WTC11 (cell line): ENCODE measurements around the gene TLE2. TPM values are rescaled to one million over a fixed set of nuclear protein-coding genes. Genes with fewer than 3 reads are reported as not detected.

ENCODE experiments used
- ATAC-seq: fragments of 200-7000 bp; cut with Tn5 transposase; 2 replicates; pipeline ENCODE4 v1.10.0; 2021; ENCODE audit warnings: mild to moderate bottlenecking, moderate library complexity
- Bru-seq: library from RNA; stranded (reverse); fragments of 400-500 nt; gene quantifications from one replicate; lab custom pipeline; 2021; lab: Mats Ljungman, UMichigan
- CTCF ChIA-PET: fragments of 300-600 bp; sonication (Branson Sonifier 250); formaldehyde crosslinking; loops from one replicate; lab custom pipeline; 2021; ENCODE audit warnings: antibody characterized with exemption; lab: Charles Lee
- POLR2A ChIA-PET: fragments of 350-600 bp; sonication (Branson Sonifier 250); formaldehyde crosslinking; loops from one replicate; lab custom pipeline; 2021; ENCODE audit warnings: antibody characterized with exemption; lab: Charles Lee
- DNase-seq: peaks from one replicate; pipeline ENCODE4 v3.0.0; 2021; ENCODE audit warnings: low spot score
- H3K27ac Mint-ChIP-seq: 2 replicates; pipeline ENCODE4 v1.8.0; 2021; ENCODE audit warnings: mixed read lengths
- H3K27me3 Mint-ChIP-seq: 2 replicates; pipeline ENCODE4 v1.8.0; 2021; ENCODE audit warnings: low read depth, mild to moderate bottlenecking, moderate library complexity, mixed read lengths
- H3K36me3 Mint-ChIP-seq: 2 replicates; pipeline ENCODE4 v1.8.0; 2021; ENCODE audit warnings: mixed read lengths
- H3K4me1 Mint-ChIP-seq: 2 replicates; pipeline ENCODE4 v1.8.0; 2022; ENCODE audit warnings: mixed read lengths
- H3K4me3 Mint-ChIP-seq: 2 replicates; pipeline ENCODE4 v1.8.0; 2021; ENCODE audit warnings: mild to moderate bottlenecking, moderate library complexity, mixed read lengths
- H3K9me3 Mint-ChIP-seq: 2 replicates; pipeline ENCODE4 v1.8.0; 2021; ENCODE audit warnings: mixed read lengths
- AFF4 ChIP-seq: sonication (generic); formaldehyde crosslinking; IDR thresholded peaks from 2 replicates; pipeline ENCODE4 v1.8.1; 2023; ENCODE audit warnings: mild to moderate bottlenecking, missing genetic modification reagents, borderline replicate concordance
- ATF1 ChIP-seq: sonication (generic); formaldehyde crosslinking; IDR thresholded peaks from 2 replicates; pipeline ENCODE4 v1.8.1; 2023; ENCODE audit warnings: mild to moderate bottlenecking, moderate library complexity, missing genetic modification reagents
- CTCF ChIP-seq: fragments of 200-600 bp; IDR thresholded peaks from 2 replicates; pipeline ENCODE4 v1.8.0; 2022; ENCODE audit warnings: antibody characterized with exemption
- FOXK1 ChIP-seq: sonication (generic); formaldehyde crosslinking; IDR thresholded peaks from 2 replicates; pipeline ENCODE4 v1.8.0; 2022; ENCODE audit warnings: mild to moderate bottlenecking, moderate library complexity, missing genetic modification reagents
- FOXP4 ChIP-seq: sonication (generic); formaldehyde crosslinking; IDR thresholded peaks from 2 replicates; pipeline ENCODE4 v1.8.0; 2022; ENCODE audit warnings: mild to moderate bottlenecking, missing genetic modification reagents
- HMGXB4 ChIP-seq: sonication (generic); formaldehyde crosslinking; IDR thresholded peaks from 2 replicates; pipeline ENCODE4 v1.8.1; 2023; ENCODE audit warnings: mild to moderate bottlenecking, moderate library complexity, missing genetic modification reagents
- MAX ChIP-seq: sonication (generic); formaldehyde crosslinking; IDR thresholded peaks from 2 replicates; pipeline ENCODE4 v1.8.0; 2022; ENCODE audit warnings: mild to moderate bottlenecking, missing genetic modification reagents
- NFE2L1 ChIP-seq: sonication (generic); formaldehyde crosslinking; IDR thresholded peaks from 2 replicates; pipeline ENCODE4 v1.8.1; 2023; ENCODE audit warnings: missing genetic modification reagents
- NR2C2 ChIP-seq: sonication (generic); formaldehyde crosslinking; IDR thresholded peaks from 2 replicates; pipeline ENCODE4 v1.8.0; 2022; ENCODE audit warnings: mild to moderate bottlenecking, missing genetic modification reagents
- SOX15 ChIP-seq: fragments of 250-450 bp; sonication (Bioruptor Pico); IDR thresholded peaks from 2 replicates; pipeline ENCODE4 v1.9.0; 2021; ENCODE audit warnings: mild to moderate bottlenecking
- ZNF121 ChIP-seq: sonication (generic); formaldehyde crosslinking; IDR thresholded peaks from 2 replicates; pipeline ENCODE4 v1.8.0; 2023; ENCODE audit warnings: missing genetic modification reagents
- ZNF138 ChIP-seq: sonication (generic); formaldehyde crosslinking; conservative IDR thresholded peaks from 2 replicates; pipeline ENCODE4 v1.8.1; 2022; ENCODE audit warnings: mild to moderate bottlenecking, moderate library complexity, missing genetic modification reagents
- ZNF423 ChIP-seq: fragments of 250-450 bp; sonication (Bioruptor Pico); IDR thresholded peaks from 2 replicates; pipeline ENCODE4 v2.1.2; 2022; ENCODE audit warnings: mild to moderate bottlenecking, moderate library complexity
- long read RNA-seq, 3 experiments: library from RNA in 1 of 3; library from capped mRNA in 1 of 3; library from polyadenylated mRNA in 1 of 3; unstranded in 2 of 3; stranded (forward) in 1 of 3; transcript quantifications; one replicate each; pipeline ENCODE4 v2.0.0, GENCODE V29; 2021
- total RNA-seq: library from RNA; stranded (reverse); gene quantifications from 3 replicates; pipeline ENCODE4 v1.2.3, GENCODE V29; 2021

The TLE2 gene
- total RNA-seq = 13.1 to 20.0 TPM (median 15.8 TPM) in 3 replicates
- Bru-seq, nascent RNA = percentile 31 among the genes with signal in this experiment
- long read RNA-seq, experiment 1, partial matches to known transcripts = 9 of 60 reads
- long read RNA-seq, experiment 1, other reads (novel, unspliced or antisense) = 51 of 60 reads
- long read RNA-seq, experiment 2, partial matches to known transcripts = 8 of 20 reads
- long read RNA-seq, experiment 2, other reads (novel, unspliced or antisense) = 12 of 20 reads
- long read RNA-seq, experiment 3, partial matches to known transcripts = 3 of 8 reads
- long read RNA-seq, experiment 3, other reads (novel, unspliced or antisense) = 5 of 8 reads

GRCh38 chr19:3029065-3029923 is at the start of gene TLE2:
TSS of gene TLE2 (minus strand) at chr19:3029280. CDS start at chr19:3028904, 376 bp downstream.
- no peaks in the 10 kb centered on the region for H3K36me3 Mint-ChIP-seq
- DNase-seq (no peak), ATAC-seq (no peak)
- peaks cover 89% of the 10 kb centered on the region for H3K27me3 Mint-ChIP-seq
- peaks cover 27% of the 10 kb centered on the region for H3K4me1 Mint-ChIP-seq
- CTCF ChIA-PET = interaction anchor here (1.1 to 2.5 kb wide), 3 partner anchors 10 to 79 kb away, joined by 6 to 14 read pairs (median 7); no protein-coding TSS in a partner anchor
- POLR2A ChIA-PET = no interaction called here
- no peak within 1 kb of the TSS for H3K27ac Mint-ChIP-seq
- TF ChIP-seq NFE2L1 (CRISPR knock-in tag) (no peak), MAX (CRISPR knock-in tag) (no peak), FOXK1 (no peak), ZNF121 (CRISPR knock-in tag) (peak; percentile 95), NR2C2 (CRISPR knock-in tag) (no peak)
- H3K9me3 Mint-ChIP-seq = no peaks in the 10 kb centered on the region
- H3K4me3 Mint-ChIP-seq = peak within 1 kb of the TSS; percentile 63

GRCh38 chr19:3075605-3076431 is 46.7 kb upstream of the TLE2 start:
- no peak overlapping the region for H3K27ac Mint-ChIP-seq
- DNase-seq (peak; percentile 76), ATAC-seq (peak; percentile 78)
- H3K4me1 Mint-ChIP-seq = peaks cover 2% of the 10 kb centered on the region; the same call in 1 of the 2 replicates
- H3K36me3 Mint-ChIP-seq = no peaks in the 10 kb centered on the region
- H3K27me3 Mint-ChIP-seq = peaks cover 4% of the 10 kb centered on the region
- peaks cover 7% of the 10 kb centered on the region; the same call in 1 of the 2 replicates for H3K9me3 Mint-ChIP-seq
- H3K4me3 Mint-ChIP-seq = peak overlapping the region; percentile 54
- ChIA-PET POLR2A (interaction anchor here (0.9 kb wide), 1 partner anchor 23 kb away, joined by 4 read pairs; no protein-coding TSS in a partner anchor), CTCF (interaction anchor here (0.6 to 3.6 kb wide), 30 partner anchors 8 to 991 kb away, joined by 3 to 65 read pairs (median 4); partner anchors contain the start of genes TLE5, TLE6 and ZBTB7A)
- TF ChIP-seq FOXP4 (peak; percentile 19; the same call in 1 of the 2 replicates), ATF1 (CRISPR knock-in tag) (no peak), HMGXB4 (peak; percentile 28; the same call in 1 of the 2 replicates), SOX15 (CRISPR knock-in tag) (no peak), ZNF423 (peak; percentile 88), CTCF (peak; percentile 81), MAX (CRISPR knock-in tag) (peak; percentile 60), ZNF138 (CRISPR knock-in tag) (no peak), AFF4 (CRISPR knock-in tag) (no peak)
